Lung microvascular endothelial cell (primary cell): ENCODE results near the gene TTC34. TPM values are rescaled to one million over a fixed set of nuclear protein-coding genes. Genes with fewer than 3 reads are reported as not detected.

Experiments
- DNase-seq, 2 donors: peaks; one replicate each; pipeline versions ENCODE4 v3.0.0 to v3.0.0-alpha.2; 2010; ENCODE audit warnings: low read depth in 2 of 2
- total RNA-seq: library from RNA; depleted of rRNA; stranded (reverse); fragments of >200 nt; gene quantifications from 2 replicates; pipeline ENCODE4 v1.2.1, GENCODE V29; 2014

Gene TTC34
- under 0.01 TPM in 2 replicates for total RNA-seq

GRCh38 chr1:2801535-2802291, at the start of gene TTC34:
TSS of gene TTC34 (minus strand) at chr1:2801693. CDS start at chr1:2800827, 866 bp downstream.
- peak; percentile 16 to 31 for DNase-seq

GRCh38 chr1:2850502-2850901, 49.0 kb upstream of the TTC34 start:
- DNase-seq: no peak

- DNase-seq: no peak
Measured at GRCh38 chr1:2848006-2848670, 46.6 kb upstream of the TTC34 start.

- no peak for DNase-seq
Measured at GRCh38 chr1:2847086-2847985, 45.8 kb upstream of the TTC34 start.

GRCh38 chr1:2845869-2846268, 44.4 kb upstream of the TTC34 start:
- no peak for DNase-seq

- no peak for DNase-seq
Measured at GRCh38 chr1:2840036-2840809, 38.7 kb upstream of the TTC34 start.

- no peak for DNase-seq
Measured at GRCh38 chr1:2837823-2838222, 36.3 kb upstream of the TTC34 start.

GRCh38 chr1:2837316-2837715, 35.8 kb upstream of the TTC34 start:
- no peak for DNase-seq

GRCh38 chr1:2836333-2836970, 35.0 kb upstream of the TTC34 start:
- no peak for DNase-seq

- DNase-seq: no peak
Measured at GRCh38 chr1:2835650-2836159, 34.2 kb upstream of the TTC34 start.

GRCh38 chr1:2834741-2835564, 33.5 kb upstream of the TTC34 start:
- no peak for DNase-seq

GRCh38 chr1:2834146-2834475, 32.6 kb upstream of the TTC34 start:
- no peak for DNase-seq

GRCh38 chr1:2833454-2834145, 32.1 kb upstream of the TTC34 start:
- DNase-seq: no peak

- DNase-seq: no peak
Measured at GRCh38 chr1:2832506-2833453, 31.3 kb upstream of the TTC34 start.

- no peak for DNase-seq
Measured at GRCh38 chr1:2831596-2832212, 30.2 kb upstream of the TTC34 start.

- no peak for DNase-seq
Measured at GRCh38 chr1:2830761-2831425, 29.4 kb upstream of the TTC34 start.
